WI38 (cell line): ENCODE measurements around the gene CPT2.

ENCODE experiments used
- H3K4me3 ChIP-seq: 2 replicates; pipeline ENCODE4 v1.5.1; 2011; ENCODE audit warnings: low read depth, mild to moderate bottlenecking, control low read depth, low read length
- CTCF ChIP-seq: IDR thresholded peaks from 2 replicates; pipeline ENCODE4 v1.5.1; 2012; ENCODE audit warnings: low read depth, mild to moderate bottlenecking, control low read depth, low read length

Gene CPT2

DNA sequence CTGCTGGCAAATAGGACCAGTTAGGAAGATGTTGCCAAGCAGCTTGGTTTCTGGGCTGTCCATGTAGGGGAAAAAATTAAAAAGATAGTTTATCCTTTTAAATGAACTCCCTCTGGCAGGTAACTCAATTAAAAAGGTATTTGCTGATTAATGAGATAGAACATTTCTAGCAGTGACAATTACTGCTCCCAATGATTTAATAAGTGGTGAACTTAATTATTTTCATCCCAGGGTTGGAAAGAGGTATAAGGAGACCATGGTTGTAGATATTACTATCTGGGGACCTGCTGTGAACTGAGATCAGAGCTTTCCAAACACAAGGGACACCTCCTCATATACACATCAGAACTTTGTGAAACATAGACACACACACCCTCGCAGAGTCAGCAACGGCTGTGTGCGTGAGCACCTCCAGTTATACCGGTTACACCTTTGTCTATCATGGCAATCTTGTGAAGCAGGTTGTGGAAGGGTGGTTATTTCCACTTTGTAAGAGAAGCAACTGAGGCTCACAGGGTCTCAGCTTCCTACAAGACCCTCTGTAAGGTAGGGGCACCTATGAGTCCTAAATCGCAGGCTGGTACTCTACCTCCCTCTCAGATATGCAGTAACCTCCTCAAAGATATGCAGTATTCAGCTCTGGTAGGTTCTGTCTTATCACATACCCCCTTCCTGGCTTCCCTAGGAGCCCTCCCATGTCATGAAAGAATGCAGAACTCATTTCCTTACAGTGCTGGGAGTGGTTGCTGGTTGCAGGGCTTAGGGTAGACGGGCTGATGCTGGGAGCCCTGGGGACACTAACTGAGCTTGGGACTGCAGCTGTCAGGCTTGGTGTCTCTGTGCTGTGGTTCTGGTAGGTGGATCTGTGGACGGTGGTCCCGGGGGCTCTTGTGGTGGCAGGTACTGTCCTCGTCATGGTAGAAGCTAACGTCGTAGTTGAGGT is 60.2 kb downstream of the CPT2 start:
- no peak overlapping the region for H3K4me3 ChIP-seq
- no peak for TF ChIP-seq CTCF

DNA sequence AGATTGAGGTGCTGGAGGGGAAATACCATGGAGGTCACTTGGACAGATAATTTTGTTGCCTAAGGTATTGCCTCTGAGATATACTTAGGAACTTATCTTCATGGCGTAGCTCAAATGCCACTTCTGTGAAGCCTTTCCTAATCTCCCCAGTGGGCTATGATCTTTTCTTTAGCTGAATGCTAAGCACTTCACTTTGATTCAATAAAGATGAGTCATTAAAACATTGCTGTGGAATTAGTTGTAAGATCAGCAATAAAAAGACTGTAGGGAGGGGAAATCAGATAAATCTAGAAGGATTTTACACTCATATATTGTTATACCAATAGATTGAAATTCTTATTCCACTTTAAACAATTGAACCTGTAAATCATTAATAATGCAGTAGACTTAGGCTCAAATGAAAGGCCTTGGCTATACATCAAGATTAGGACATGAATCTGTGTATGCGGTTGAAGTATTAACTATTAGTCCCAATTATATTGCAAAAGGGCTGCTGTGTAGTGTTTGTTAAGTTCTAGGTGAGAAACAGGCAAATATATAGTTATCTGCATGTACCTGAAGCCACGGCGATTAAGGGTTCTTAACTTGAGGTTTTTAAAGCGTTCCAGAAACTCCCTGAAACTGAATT is 60.9 kb downstream of the CPT2 start:
- no peak overlapping the region for H3K4me3 ChIP-seq
- no peak for TF ChIP-seq CTCF

DNA sequence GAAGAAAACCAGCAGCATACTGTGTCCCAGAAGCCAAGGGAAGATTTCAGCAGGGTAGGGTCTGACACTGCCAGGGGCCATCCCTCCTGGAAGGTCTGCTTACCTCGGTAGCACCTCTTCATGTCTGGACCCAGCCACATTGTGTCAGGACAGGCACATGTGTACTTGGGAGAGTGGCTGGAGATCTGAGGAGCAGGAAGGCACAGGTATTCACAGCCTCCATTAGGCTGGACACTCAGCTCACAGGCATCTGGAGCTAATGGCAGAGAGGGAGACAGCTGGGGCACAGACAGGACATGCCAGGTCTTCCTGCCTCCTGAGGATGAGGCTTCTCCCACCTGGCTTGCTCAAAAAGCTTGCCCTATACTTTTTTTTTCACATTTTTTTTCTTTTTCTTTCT is 61.6 kb downstream of the CPT2 start:
- no peak overlapping the region for H3K4me3 ChIP-seq
- no peak for TF ChIP-seq CTCF

GRCh38 chr1:53259932-53260331 is 63.3 kb downstream of the CPT2 start:
- no peak for TF ChIP-seq CTCF

GRCh38 chr1:53260631-53261247 is 64.1 kb downstream of the CPT2 start:
- H3K4me3 ChIP-seq, result no peak overlapping the region
- no peak for TF ChIP-seq CTCF

More at GRCh38 chr1:53259932-53260331, 63.3 kb downstream of the CPT2 start:
- no peak overlapping the region for H3K4me3 ChIP-seq

GRCh38 chr1:53262000-53262399 is 65.4 kb downstream of the CPT2 start:
- TF ChIP-seq CTCF, result no peak
- no peak overlapping the region for H3K4me3 ChIP-seq
